Epithelial cell of proximal tubule (primary cell): ENCODE data around the gene RALGAPA2. TPM values are rescaled to one million over a fixed set of nuclear protein-coding genes. Genes with fewer than 3 reads are reported as not detected.

ENCODE experiments used
- DNase-seq: peaks from one replicate; pipeline ENCODE4 v3.0.0-alpha.2; 2011; ENCODE audit warnings: low read depth
- H3K4me3 ChIP-seq: 2 replicates; pipeline ENCODE4 v1.5.1; 2011; ENCODE audit warnings: low read depth, mild to moderate bottlenecking, low read length
- total RNA-seq: library from RNA; depleted of rRNA; stranded (reverse); fragments of >200 nt; gene quantifications from 2 replicates; pipeline ENCODE4 v1.2.3, GENCODE V29; 2015
- TF ChIP-seq, protein P1 (sequence below): conservative IDR thresholded peaks from 2 replicates; pipeline ENCODE4 v1.5.1; 2012; ENCODE audit warnings: low read depth, mild to moderate bottlenecking, low read length

RALGAPA2 gene
- total RNA-seq, 1 donor from 2014 or later: 13.8 TPM

DNA sequence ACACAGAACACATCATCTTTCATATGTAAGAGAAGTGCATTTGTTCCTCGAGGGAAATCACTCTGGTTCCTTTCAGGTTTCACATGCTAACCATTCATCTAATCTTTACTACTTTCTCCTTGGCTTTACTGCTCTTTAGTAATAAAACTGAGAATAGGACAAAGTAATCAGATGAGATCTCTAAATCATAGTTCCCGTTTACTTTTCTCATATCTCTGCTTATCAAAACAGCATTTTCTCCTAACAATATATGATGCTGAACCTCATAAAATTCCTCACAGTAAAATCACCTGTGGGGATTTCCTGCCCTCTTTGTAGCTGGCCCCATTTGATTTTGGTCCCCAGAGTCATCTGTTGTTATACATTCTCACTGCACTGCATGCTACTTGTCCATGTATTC, 100.2 kb downstream of the RALGAPA2 start:
- TF ChIP-seq, protein P1, sequence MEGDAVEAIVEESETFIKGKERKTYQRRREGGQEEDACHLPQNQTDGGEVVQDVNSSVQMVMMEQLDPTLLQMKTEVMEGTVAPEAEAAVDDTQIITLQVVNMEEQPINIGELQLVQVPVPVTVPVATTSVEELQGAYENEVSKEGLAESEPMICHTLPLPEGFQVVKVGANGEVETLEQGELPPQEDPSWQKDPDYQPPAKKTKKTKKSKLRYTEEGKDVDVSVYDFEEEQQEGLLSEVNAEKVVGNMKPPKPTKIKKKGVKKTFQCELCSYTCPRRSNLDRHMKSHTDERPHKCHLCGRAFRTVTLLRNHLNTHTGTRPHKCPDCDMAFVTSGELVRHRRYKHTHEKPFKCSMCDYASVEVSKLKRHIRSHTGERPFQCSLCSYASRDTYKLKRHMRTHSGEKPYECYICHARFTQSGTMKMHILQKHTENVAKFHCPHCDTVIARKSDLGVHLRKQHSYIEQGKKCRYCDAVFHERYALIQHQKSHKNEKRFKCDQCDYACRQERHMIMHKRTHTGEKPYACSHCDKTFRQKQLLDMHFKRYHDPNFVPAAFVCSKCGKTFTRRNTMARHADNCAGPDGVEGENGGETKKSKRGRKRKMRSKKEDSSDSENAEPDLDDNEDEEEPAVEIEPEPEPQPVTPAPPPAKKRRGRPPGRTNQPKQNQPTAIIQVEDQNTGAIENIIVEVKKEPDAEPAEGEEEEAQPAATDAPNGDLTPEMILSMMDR: no peak
- DNase-seq: no peak
- H3K4me3 ChIP-seq: no peak overlapping the region

DNA sequence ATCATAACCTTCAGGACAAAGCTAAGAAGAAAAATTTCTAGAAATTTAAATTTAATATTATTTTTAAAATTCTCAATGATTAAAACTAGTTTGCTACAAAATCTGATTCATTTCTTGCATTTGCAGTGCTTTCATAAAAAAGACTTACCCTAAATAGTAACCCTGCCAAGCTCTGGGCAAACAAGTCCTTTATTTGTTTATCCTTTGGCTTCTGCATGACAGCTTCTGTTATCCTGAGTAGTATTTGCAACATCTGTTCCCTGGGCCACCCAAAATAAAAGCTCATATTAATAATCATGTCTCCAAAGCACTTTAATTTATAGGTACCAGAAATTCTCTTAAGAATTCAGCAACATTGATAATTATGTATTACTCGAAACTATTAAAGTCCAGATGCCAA, 101.3 kb downstream of the RALGAPA2 start:
- no peak for DNase-seq
- no peak overlapping the region for H3K4me3 ChIP-seq
- TF ChIP-seq, protein P1: no peak

DNA sequence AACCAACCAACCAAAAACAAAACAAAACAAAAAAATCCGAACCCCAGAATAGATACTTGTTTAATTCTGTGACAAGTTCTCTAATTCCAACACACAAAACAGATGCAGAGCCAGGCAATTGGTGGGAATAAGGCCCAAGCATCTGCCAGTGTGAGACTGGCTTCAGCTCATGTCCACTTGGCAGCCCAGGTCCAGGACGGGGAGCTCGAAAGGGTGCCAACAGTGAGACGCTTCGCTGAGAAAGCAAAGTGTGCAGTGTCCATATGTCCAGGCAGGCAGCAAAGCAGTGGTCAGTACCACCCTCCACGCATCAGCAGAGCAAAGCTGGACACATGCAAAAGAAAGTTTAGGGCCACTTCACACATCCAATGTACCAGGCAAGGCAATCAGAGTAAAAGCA, 102.9 kb downstream of the RALGAPA2 start:
- DNase-seq: no peak
- TF ChIP-seq, protein P1: no peak
- no peak overlapping the region for H3K4me3 ChIP-seq

DNA sequence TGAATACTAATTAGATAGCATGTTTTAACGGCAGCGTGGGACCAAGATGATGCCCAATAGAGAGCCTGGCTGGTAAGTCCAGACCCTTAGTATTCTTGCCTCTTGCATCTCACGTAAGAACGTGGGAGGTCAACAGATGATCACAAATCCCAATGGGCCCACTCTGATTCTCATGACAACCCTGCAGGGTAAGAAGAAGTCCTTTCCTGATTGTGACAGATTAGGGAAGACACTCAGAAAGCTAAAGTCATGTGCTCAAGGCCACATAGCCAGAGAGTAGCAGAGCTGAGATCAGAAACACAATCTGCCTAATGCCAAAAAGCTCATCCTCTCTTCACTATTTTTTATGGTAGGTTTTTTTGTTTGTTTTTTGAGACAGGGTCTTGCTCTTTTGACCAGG, 103.8 kb downstream of the RALGAPA2 start:
- H3K4me3 ChIP-seq: no peak overlapping the region
- TF ChIP-seq, protein P1: no peak
- DNase-seq: no peak

DNA sequence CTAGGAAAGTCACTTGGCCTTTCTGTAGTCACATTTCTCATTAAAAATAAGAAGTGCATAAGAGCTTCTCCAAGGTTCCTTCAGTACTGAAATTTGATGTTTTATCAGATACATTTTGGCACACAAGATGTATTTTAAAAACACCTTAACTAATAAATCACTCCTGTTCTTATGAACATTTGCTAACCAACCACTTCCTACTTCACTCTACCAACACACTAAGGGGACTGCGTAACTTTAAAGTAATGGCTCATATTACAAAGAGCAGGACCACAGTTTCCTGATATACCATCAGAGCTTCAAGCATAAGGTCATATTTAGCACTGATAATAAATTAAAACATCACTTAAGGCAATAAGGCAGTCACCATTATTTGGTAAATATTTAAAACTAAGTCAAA, 104.4 kb downstream of the RALGAPA2 start:
- no peak overlapping the region for H3K4me3 ChIP-seq
- no peak for DNase-seq
- TF ChIP-seq, protein P1: no peak

DNA sequence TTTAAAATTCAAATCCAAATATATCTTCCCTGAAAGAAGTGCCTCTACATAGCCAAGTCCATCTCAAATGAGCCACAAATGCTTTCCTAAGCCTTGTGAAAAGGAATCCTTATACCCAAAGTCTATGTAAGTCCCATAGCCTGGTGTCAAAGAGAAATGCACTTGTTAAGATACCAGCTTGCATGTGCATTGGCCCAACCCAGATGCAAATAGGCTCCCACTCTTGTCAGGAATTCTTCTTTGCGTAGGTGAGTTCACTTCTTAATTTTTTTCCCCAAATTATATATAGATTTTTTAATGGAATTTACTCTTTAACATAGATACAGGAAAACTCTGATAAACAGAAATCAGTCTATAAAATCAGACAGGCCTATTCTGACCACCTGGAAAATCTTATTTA, 105.6 kb downstream of the RALGAPA2 start:
- H3K4me3 ChIP-seq: no peak overlapping the region
- no peak for DNase-seq
- TF ChIP-seq, protein P1: no peak

DNA sequence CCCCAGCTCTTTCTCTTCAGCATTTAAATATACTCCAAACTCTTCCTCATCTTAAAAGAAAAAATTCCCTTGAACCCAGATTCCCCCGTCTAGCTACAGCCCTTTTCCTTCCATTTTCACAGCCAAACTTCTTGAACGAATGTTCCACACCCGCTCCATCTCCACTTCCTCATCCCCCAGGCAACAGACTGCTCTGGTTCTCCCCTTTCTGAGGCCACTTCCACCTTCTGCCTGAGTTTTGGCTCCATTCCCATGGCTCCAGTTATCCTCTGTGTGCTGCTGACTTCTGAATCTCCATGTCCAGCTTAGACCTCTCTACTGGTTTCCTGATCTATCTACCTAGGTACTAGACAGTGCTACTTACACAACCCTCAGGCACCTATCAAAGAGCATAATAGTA, 106.4 kb downstream of the RALGAPA2 start:
- TF ChIP-seq, protein P1: no peak
- H3K4me3 ChIP-seq: no peak overlapping the region
- DNase-seq: no peak
